Gastroesophageal sphincter (tissue), 3 donors: ENCODE measurements around the gene LRRC4B.

Experiments
- CTCF ChIP-seq, 4 experiments: fragments of 200-600 bp in 2 of 4; fragments of 450-650 bp in 2 of 4; sonication (generic) in 1 of 4; IDR thresholded peaks; one replicate each; pipeline ENCODE4 v1.5.1; 2017 to 2019; ENCODE audit warnings: antibody characterized with exemption in 4 of 4, mild to moderate bottlenecking in 2 of 4, moderate library complexity in 2 of 4
- EP300 ChIP-seq: sonication (generic); formaldehyde crosslinking; IDR thresholded peaks from one replicate; pipeline ENCODE4 v1.6.1; 2017; ENCODE audit warnings: antibody characterized with exemption, mild to moderate bottlenecking
- POLR2A ChIP-seq, 2 donors: fragments of 450-650 bp; IDR thresholded peaks; one replicate each; pipeline ENCODE4 v1.6.1; 2017; ENCODE audit warnings: antibody characterized with exemption in 2 of 2, mild to moderate bottlenecking in 2 of 2, moderate library complexity in 1 of 2
- POLR2AphosphoS5 ChIP-seq: sonication (generic); formaldehyde crosslinking; IDR thresholded peaks from one replicate; pipeline ENCODE4 v1.6.1; 2017; ENCODE audit warnings: antibody characterized with exemption

GRCh38 chr19:50490411-50490811 is 77.8 kb downstream of the LRRC4B start:
- no peak for TF ChIP-seq POLR2AphosphoS5
- no peak for TF ChIP-seq CTCF (IDR thresholded peaks at IDR 0.05)
- no peak for TF ChIP-seq EP300
- no peak for TF ChIP-seq POLR2A (IDR thresholded peaks at IDR 0.05)
